HepG2 (cell line): ENCODE results near the gene TF. TPM values are rescaled to one million over a fixed set of nuclear protein-coding genes. Genes with fewer than 3 reads are reported as not detected.
A peak's percentile ranks its signal among the peaks of the same experiment; 100 is the strongest.

Source experiments
- DMAP1 ChIP-seq: IDR thresholded peaks from 2 replicates; pipeline ENCODE4 v1.6.1; 2016
- DRAP1 ChIP-seq: IDR thresholded peaks from 2 replicates; pipeline ENCODE4 v1.6.1; 2016; ENCODE audit warnings: missing genetic modification reagents, missing compliant biosample characterization
- FOXO4 ChIP-seq: sonication (generic); formaldehyde crosslinking; conservative IDR thresholded peaks from 2 replicates; pipeline ENCODE4 v1.8.1; 2023; ENCODE audit warnings: missing genetic modification reagents
- KDM1A ChIP-seq: IDR thresholded peaks from 2 replicates; pipeline ENCODE4 v1.6.1; 2016; ENCODE audit warnings: missing compliant biosample characterization
- PLRG1 ChIP-seq: fragments of 450-650 bp; conservative IDR thresholded peaks from 2 replicates; pipeline ENCODE4 v1.6.1; 2016
- POGZ ChIP-seq: sonication (generic); formaldehyde crosslinking; IDR thresholded peaks from 2 replicates; pipeline ENCODE4 v1.4.0; 2020; ENCODE audit warnings: mild to moderate bottlenecking, missing genetic modification reagents
- PPARG ChIP-seq: conservative IDR thresholded peaks from 2 replicates; pipeline ENCODE4 v1.6.1; 2016; ENCODE audit warnings: missing biosample characterization, missing genetic modification reagents
- SOX13 ChIP-seq, 3 experiments: fragments of 450-650 bp in 1 of 3; sonication (generic) in 1 of 3; formaldehyde crosslinking in 1 of 3; IDR thresholded peaks in 2 of 3; conservative IDR thresholded peaks in 1 of 3; 2 replicates each; pipeline versions ENCODE4 v1.5.0 to v1.6.1; 2016 to 2020; ENCODE audit warnings: antibody characterized with exemption in 1 of 3, mild to moderate bottlenecking in 1 of 3, missing compliant biosample characterization in 1 of 3, missing genetic modification reagents in 1 of 3, moderate library complexity in 1 of 3
- TFDP1 ChIP-seq: IDR thresholded peaks from 2 replicates; pipeline ENCODE4 v1.6.1; 2016; ENCODE audit warnings: missing compliant biosample characterization, missing genetic modification reagents, borderline replicate concordance
- ZBTB21 ChIP-seq: sonication (generic); formaldehyde crosslinking; IDR thresholded peaks from 2 replicates; pipeline ENCODE4 v1.4.0; 2020; ENCODE audit warnings: missing genetic modification reagents
- ZEB1 ChIP-seq: IDR thresholded peaks from 2 replicates; pipeline ENCODE4 v1.6.1; 2012; ENCODE audit warnings: mild to moderate bottlenecking, low read depth, inconsistent platforms; ENCODE audit not compliant: insufficient replicate concordance
- ZFP36L2 ChIP-seq: sonication (generic); formaldehyde crosslinking; IDR thresholded peaks from 2 replicates; pipeline ENCODE4 v1.4.0; 2020; ENCODE audit warnings: missing genetic modification reagents
- ZNF121 ChIP-seq: sonication (generic); formaldehyde crosslinking; IDR thresholded peaks from 2 replicates; pipeline ENCODE4 v1.5.0; 2020; ENCODE audit warnings: mild to moderate bottlenecking, missing genetic modification reagents
- ZNF180 ChIP-seq: sonication (generic); formaldehyde crosslinking; IDR thresholded peaks from 2 replicates; pipeline ENCODE4 v1.4.0; 2020; ENCODE audit warnings: low read depth, missing genetic modification reagents, borderline replicate concordance
- ZNF207 ChIP-seq: fragments of 450-650 bp; IDR thresholded peaks from 2 replicates; pipeline ENCODE4 v1.6.1; 2016; ENCODE audit warnings: antibody characterized with exemption, borderline replicate concordance
- ZNF552 ChIP-seq: sonication (generic); formaldehyde crosslinking; IDR thresholded peaks from 2 replicates; pipeline ENCODE4 v1.9.0; 2022; ENCODE audit warnings: missing genetic modification reagents, mild to moderate bottlenecking, borderline replicate concordance
- ZNF564 ChIP-seq: sonication (generic); formaldehyde crosslinking; IDR thresholded peaks from 2 replicates; pipeline ENCODE4 v1.8.1; 2023; ENCODE audit warnings: mild to moderate bottlenecking, missing genetic modification reagents
- ZSCAN31 ChIP-seq: sonication (generic); formaldehyde crosslinking; IDR thresholded peaks from 2 replicates; pipeline ENCODE4 v1.5.0; 2020; ENCODE audit warnings: low read depth, mild to moderate bottlenecking, missing genetic modification reagents
- polyA plus RNA-seq, 8 experiments: library from polyadenylated mRNA; depleted of rRNA in 3 of 8; stranded (reverse) in 7 of 8; unstranded in 1 of 8; fragments of >200 nt; fragmentation: Illumina TruSeq in 4 of 8; extraction: Trizol in 4 of 8; gene quantifications; 2 replicates each; pipeline versions ENCODE4 v1.2.1 to v1.2.3, GENCODE V29; 2011 to 2016; ENCODE audit warnings: low read depth in 4 of 8, missing spikeins in 1 of 8, mixed read lengths in 1 of 8; ENCODE audit not compliant: insufficient read depth in 1 of 8
- total RNA-seq, 5 experiments: library from RNA; depleted of rRNA; stranded (reverse); fragments of >200 nt; fragmentation: Illumina TruSeq; extraction: Trizol; gene quantifications; 2 replicates each; pipeline ENCODE4 v1.2.3, GENCODE V29; 2016; ENCODE audit warnings: low read depth in 1 of 5

The TF gene
- total and polyA plus RNA-seq, 2 of the 13 experiments (the other 11 are each of a cell fraction or from before 2014, with no cell fraction given), result 10,074 to 11,821 TPM

GRCh38 chr3:133805702-133806475 is 59.7 kb downstream of the TF start, which contains the start of gene SRPRB (continued):
- no peak for TF ChIP-seq FOXO4
- TF ChIP-seq ZNF552, result no peak
- no peak for TF ChIP-seq ZNF121 (CRISPR knock-in tag)
- no peak for TF ChIP-seq KDM1A (CRISPR knock-in tag)
- peak; percentile 35; the same call in 1 of the 2 replicates for TF ChIP-seq TFDP1
- no peak for TF ChIP-seq ZFP36L2 (CRISPR knock-in tag)
- TF ChIP-seq PLRG1, result no peak
- TF ChIP-seq SOX13 (IDR thresholded peaks at IDR 0.05), result no peak
- peak in 1 of 2 experiments; percentile 26; a peak in 1 of 4 replicates for TF ChIP-seq SOX13 (CRISPR knock-in tag; conservative IDR thresholded peaks at IDR 0.05 in 1 of 2, IDR thresholded peaks at IDR 0.05 in 1 of 2)
- TF ChIP-seq DMAP1 (CRISPR knock-in tag), result peak; percentile 99
- TF ChIP-seq ZSCAN31 (CRISPR knock-in tag), result peak; percentile 92
- TF ChIP-seq DRAP1 (CRISPR knock-in tag), result peak; percentile 88
- no peak for TF ChIP-seq ZNF180 (CRISPR knock-in tag)
- TF ChIP-seq ZNF564 (CRISPR knock-in tag), result 0 out of 2 replicates have a peak, but pooled peaks have one; percentile 21
- TF ChIP-seq ZBTB21, result no peak
- no peak for TF ChIP-seq ZEB1
- TF ChIP-seq POGZ (CRISPR knock-in tag), result no peak
- TF ChIP-seq ZNF207, result no peak
- TF ChIP-seq PPARG (CRISPR knock-in tag), result peak; percentile 42; the same call in 1 of the 2 replicates
